Neural cell (in vitro differentiated cells): ENCODE measurements around the gene FAM124B.

Experiments
- CTCF ChIP-seq: fragments of 450-650 bp; IDR thresholded peaks from 2 replicates; pipeline ENCODE4 v1.5.1; 2014; ENCODE audit warnings: antibody characterized with exemption, mild to moderate bottlenecking, moderate library complexity; ENCODE audit not compliant: poor library complexity, severe bottlenecking
- EZH2 ChIP-seq: fragments of 200-600, 300-800 bp; shearing (Covaris generic), sonication (generic); IDR thresholded peaks from 2 replicates; pipeline ENCODE4 v1.6.1; 2014; ENCODE audit warnings: antibody characterized with exemption, low read length, borderline replicate concordance, mild to moderate bottlenecking; ENCODE audit not compliant: insufficient read depth, poor library complexity, severe bottlenecking
- POLR2AphosphoS5 ChIP-seq: IDR thresholded peaks from 2 replicates; pipeline ENCODE4 v1.6.1; 2012
- SMC3 ChIP-seq: fragments of 450-650 bp; conservative IDR thresholded peaks from 2 replicates; pipeline ENCODE4 v1.6.1; 2014; ENCODE audit warnings: antibody characterized with exemption, mild to moderate bottlenecking, moderate library complexity; ENCODE audit not compliant: poor library complexity

DNA sequence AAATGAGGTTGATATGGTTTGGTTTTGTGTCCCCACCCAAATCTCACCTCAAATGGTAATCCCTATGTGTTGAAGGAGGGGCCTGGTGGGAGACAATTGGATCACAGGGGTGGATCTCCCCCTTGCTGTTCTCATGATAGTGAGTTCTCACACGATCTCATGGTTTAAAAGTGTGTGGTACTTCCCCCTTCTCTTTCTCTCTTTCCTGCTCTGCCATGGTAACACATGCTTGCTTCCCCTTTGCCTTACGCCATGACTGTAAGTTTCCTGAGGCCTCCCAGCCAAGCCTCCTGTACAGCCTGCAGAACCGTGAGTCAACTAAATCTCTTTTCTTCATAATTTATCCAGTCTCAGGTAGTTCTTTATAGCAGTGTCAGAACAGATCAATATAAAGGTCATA, 24.7 kb upstream of the FAM124B start:
- TF ChIP-seq EZH2 (no peak), CTCF (no peak), POLR2AphosphoS5 (no peak), SMC3 (no peak)
